Measurements from ENCODE around the gene KRT72. TPM values are rescaled to one million over a fixed set of nuclear protein-coding genes. Genes with fewer than 3 reads are reported as not detected.
A peak's percentile ranks its signal among the peaks of the same experiment; 100 is the strongest.

KRT72 gene
- total RNA-seq, 1 experiment from 2014 or later: not detected

DNA sequence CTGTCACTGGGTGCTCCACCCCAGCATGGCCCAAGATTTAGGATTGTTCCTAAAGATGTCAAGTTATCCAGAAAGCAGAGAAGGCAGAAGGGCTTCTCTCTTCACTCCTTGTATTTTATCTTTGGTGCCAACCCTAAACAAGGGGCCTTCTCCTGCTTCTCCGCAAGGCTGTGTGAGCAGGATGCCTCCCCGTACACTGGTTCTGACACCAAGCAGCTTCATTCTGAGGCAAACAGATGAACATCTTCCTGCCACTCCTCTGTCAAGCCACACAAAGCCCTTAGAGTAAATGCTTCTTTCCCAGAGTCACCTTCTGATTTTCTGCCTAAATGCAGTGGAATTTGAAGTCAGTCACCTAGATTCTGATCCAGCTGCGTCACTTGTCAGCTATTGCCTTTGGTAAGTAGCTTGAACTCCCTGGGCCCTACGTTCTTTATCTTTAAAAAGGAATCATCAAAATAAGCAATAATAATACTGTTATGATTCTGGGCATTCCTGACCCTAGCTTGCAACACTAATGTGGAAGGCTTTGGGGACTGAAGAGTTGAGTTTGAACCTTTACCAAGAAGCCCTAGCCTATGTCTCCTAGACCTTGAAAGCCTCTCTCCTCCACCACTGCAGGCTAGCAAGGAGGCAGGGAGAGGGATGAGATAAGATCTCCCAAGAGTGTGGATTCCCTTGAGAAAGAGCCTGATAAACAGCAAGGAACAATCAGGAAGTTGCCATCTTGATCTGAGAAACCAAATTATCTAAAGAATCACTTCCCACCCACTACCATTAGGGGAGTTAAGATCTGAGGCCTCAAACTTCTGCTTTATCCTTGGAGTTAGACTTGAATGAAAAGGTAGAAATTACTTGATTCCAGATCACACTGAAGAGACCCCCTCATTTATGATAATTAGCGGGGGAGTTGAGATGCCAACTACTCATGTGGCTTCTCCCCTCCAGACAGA lies 11.4 kb upstream of the KRT72 start:
- H3K27ac ChIP-seq: no peak overlapping the region
- no peaks in the 10 kb centered on the region for H3K9me2 ChIP-seq (ENCODE audit: insufficient read depth)
- no peak for TF ChIP-seq EZH2 (IDR thresholded peaks at IDR 0.05; ENCODE audit: low read depth)
- TF ChIP-seq, protein P1, sequence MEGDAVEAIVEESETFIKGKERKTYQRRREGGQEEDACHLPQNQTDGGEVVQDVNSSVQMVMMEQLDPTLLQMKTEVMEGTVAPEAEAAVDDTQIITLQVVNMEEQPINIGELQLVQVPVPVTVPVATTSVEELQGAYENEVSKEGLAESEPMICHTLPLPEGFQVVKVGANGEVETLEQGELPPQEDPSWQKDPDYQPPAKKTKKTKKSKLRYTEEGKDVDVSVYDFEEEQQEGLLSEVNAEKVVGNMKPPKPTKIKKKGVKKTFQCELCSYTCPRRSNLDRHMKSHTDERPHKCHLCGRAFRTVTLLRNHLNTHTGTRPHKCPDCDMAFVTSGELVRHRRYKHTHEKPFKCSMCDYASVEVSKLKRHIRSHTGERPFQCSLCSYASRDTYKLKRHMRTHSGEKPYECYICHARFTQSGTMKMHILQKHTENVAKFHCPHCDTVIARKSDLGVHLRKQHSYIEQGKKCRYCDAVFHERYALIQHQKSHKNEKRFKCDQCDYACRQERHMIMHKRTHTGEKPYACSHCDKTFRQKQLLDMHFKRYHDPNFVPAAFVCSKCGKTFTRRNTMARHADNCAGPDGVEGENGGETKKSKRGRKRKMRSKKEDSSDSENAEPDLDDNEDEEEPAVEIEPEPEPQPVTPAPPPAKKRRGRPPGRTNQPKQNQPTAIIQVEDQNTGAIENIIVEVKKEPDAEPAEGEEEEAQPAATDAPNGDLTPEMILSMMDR (conservative IDR thresholded peaks at IDR 0.05): no peak
- H3K9me3 ChIP-seq (ENCODE audit: insufficient read depth, low read depth): no peaks in the 10 kb centered on the region
- intact Hi-C loops (cut with micrococcal nuclease; ENCODE audit: unreplicated experiment): no loop called here
- H3F3A ChIP-seq (ENCODE audit: insufficient read depth, low read depth): no peaks in the 10 kb centered on the region
- H4K20me1 ChIP-seq (ENCODE audit: insufficient read depth): no peaks in the 10 kb centered on the region
- H3K4me1 ChIP-seq (replicated peaks; ENCODE audit: insufficient read depth): no peaks in the 10 kb centered on the region
- H3K4me3 ChIP-seq: no peak overlapping the region
- H3K79me2 ChIP-seq (ENCODE audit: low read depth): no peaks in the 10 kb centered on the region
- H3K27me3 ChIP-seq (ENCODE audit: insufficient read depth, low read depth): no peaks in the 10 kb centered on the region; the same call in 1 of the 2 replicates
- no TSS peak for BruUV-seq (replicated peaks)
- no peak overlapping the region for H2AFZ ChIP-seq
- CTCF ChIA-PET: no interaction called here
- no peak overlapping the region for H3K4me2 ChIP-seq
- POLR2A ChIA-PET (ENCODE audit: unreplicated experiment): interaction anchor here (0.7 kb wide), 1 partner anchor 218 kb away, joined by 5 read pairs; no protein-coding TSS in a partner anchor
- no peaks in the 10 kb centered on the region for H3K36me3 ChIP-seq (ENCODE audit: low read depth)
- no peak for DNase-seq

DNA sequence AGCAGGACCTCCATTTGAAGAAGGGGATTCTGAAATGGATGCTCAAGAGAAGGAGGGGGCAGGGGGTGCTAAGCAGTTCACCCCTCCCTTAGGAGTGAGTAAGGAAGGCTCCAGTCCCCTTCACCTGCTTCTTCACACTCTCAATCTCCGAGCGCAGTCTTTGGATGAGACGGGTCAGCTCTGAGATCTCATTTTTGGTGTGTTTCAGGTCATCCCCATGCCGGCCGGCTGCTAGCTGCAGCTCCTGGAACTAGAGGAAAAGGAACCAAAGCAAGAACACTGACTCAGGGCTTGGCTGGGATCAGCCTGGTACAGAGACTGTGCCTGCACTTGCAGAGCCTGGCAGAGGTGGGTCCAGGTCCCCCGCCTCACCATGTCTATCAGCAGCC lies 9.8 kb upstream of the KRT72 start:
- no peaks in the 10 kb centered on the region for H3K79me2 ChIP-seq (ENCODE audit: low read depth)
- ChIA-PET CTCF (no interaction called here), POLR2A (ENCODE audit: unreplicated experiment) (no interaction called here)
- H3K9me3 ChIP-seq (ENCODE audit: insufficient read depth, low read depth): no peaks in the 10 kb centered on the region
- no TSS peak for BruUV-seq (replicated peaks)
- no peaks in the 10 kb centered on the region for H3K9me2 ChIP-seq (ENCODE audit: insufficient read depth)
- H3K27ac ChIP-seq: no peak overlapping the region
- intact Hi-C loops (cut with micrococcal nuclease; ENCODE audit: unreplicated experiment): no loop called here
- H2AFZ ChIP-seq: no peak overlapping the region
- peak in 1 of 2 experiments; percentile 4 for DNase-seq
- H4K20me1 ChIP-seq (ENCODE audit: insufficient read depth): no peaks in the 10 kb centered on the region
- no peaks in the 10 kb centered on the region for H3K36me3 ChIP-seq (ENCODE audit: low read depth)
- no peak overlapping the region for H3K4me3 ChIP-seq
- H3K4me2 ChIP-seq: no peak overlapping the region
- no peaks in the 10 kb centered on the region; the same call in 1 of the 2 replicates for H3K27me3 ChIP-seq (ENCODE audit: insufficient read depth, low read depth)
- H3K4me1 ChIP-seq (replicated peaks; ENCODE audit: insufficient read depth): no peaks in the 10 kb centered on the region
- no peaks in the 10 kb centered on the region for H3F3A ChIP-seq (ENCODE audit: insufficient read depth, low read depth)
- TF ChIP-seq, protein P1 (conservative IDR thresholded peaks at IDR 0.05): no peak
- TF ChIP-seq EZH2 (IDR thresholded peaks at IDR 0.05; ENCODE audit: low read depth): no peak

DNA sequence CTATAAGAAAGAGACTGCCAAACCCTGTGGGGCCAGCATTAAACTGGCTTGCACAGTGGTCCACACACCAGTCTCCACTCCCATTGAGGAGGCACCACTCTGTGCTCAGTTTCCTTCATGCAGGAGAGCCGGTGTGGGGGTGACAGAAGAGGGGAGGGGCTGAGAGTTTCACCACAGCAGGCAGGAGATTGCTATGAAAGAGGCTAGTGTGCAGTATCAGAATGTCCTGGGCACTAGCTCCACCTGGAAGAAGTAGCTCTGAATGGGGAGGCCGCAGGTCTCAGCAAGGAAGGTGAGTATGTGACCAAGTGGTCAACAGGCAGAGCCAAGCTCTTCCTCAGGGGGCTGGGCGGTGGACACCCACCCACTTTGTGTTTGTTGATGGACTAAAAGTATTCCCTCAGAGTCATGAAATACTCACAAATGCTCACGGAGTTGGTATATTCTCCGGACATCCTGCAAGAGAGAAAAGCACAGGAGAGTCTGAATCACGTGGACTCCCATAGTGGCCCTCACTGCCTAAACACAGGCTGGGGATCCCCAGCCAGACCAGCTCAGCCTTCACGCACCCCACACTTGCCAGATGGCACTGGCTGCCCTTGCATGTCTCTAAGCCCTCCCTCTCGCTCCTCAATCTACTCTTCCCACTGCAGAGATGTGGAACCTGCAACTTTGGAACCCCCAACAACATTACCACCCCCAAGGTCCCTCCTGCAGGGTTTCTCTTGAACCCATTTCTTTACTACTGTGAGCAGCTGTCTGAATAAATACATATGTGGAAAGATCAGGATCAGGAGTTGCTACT lies 7.8 kb upstream of the KRT72 start:
- Histone ChIP-seq H3K79me2 (ENCODE audit: low read depth) (no peaks in the 10 kb centered on the region), H3K9me2 (ENCODE audit: insufficient read depth) (no peaks in the 10 kb centered on the region), H3K4me1 (replicated peaks; ENCODE audit: insufficient read depth) (no peaks in the 10 kb centered on the region), H4K20me1 (ENCODE audit: insufficient read depth) (no peaks in the 10 kb centered on the region), H3K27me3 (ENCODE audit: insufficient read depth, low read depth) (no peaks in the 10 kb centered on the region), H3K27ac (no peak overlapping the region), H3K9me3 (ENCODE audit: insufficient read depth, low read depth) (no peaks in the 10 kb centered on the region), H3K4me2 (no peak overlapping the region), H3F3A (ENCODE audit: insufficient read depth, low read depth) (no peaks in the 10 kb centered on the region), H2AFZ (no peak overlapping the region), H3K4me3 (no peak overlapping the region), H3K36me3 (ENCODE audit: low read depth) (no peaks in the 10 kb centered on the region)
- intact Hi-C loops (cut with micrococcal nuclease; ENCODE audit: unreplicated experiment): no loop called here
- BruUV-seq (replicated peaks): no TSS peak
- TF ChIP-seq, protein P1 (conservative IDR thresholded peaks at IDR 0.05): no peak
- TF ChIP-seq EZH2 (IDR thresholded peaks at IDR 0.05; ENCODE audit: low read depth): no peak
- POLR2A ChIA-PET (ENCODE audit: unreplicated experiment): no interaction called here
- DNase-seq: no peak
- CTCF ChIA-PET: interaction anchor here (0.6 kb wide), 1 partner anchor 64 kb away, joined by 3 read pairs; no protein-coding TSS in a partner anchor

Data from PC-9 (cell line).